ENCODE measurements around the gene CXCL1.

Gene CXCL1

GRCh38 chr4:73839715-73840114 is 29.5 kb upstream of the CXCL1 start:
- TF ChIP-seq TCF12 (IDR thresholded peaks at IDR 0.05; ENCODE audit: low read depth) (no peak), MAX (IDR thresholded peaks at IDR 0.05) (no peak), CREB1 (IDR thresholded peaks at IDR 0.05; ENCODE audit: low read depth) (no peak), FOXM1 (IDR thresholded peaks at IDR 0.05; ENCODE audit: borderline replicate concordance, low read depth) (no peak), EP300 (IDR thresholded peaks at IDR 0.05; ENCODE audit: borderline replicate concordance) (no peak), EGR1 (IDR thresholded peaks at IDR 0.05) (no peak), YY1 (IDR thresholded peaks at IDR 0.05; ENCODE audit: low read depth) (no peak), TEAD4 (IDR thresholded peaks at IDR 0.05) (no peak)
- TF ChIP-seq, protein P1, sequence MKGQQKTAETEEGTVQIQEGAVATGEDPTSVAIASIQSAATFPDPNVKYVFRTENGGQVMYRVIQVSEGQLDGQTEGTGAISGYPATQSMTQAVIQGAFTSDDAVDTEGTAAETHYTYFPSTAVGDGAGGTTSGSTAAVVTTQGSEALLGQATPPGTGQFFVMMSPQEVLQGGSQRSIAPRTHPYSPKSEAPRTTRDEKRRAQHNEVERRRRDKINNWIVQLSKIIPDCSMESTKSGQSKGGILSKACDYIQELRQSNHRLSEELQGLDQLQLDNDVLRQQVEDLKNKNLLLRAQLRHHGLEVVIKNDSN (IDR thresholded peaks at IDR 0.05) = no peak
- TF ChIP-seq, protein P2, sequence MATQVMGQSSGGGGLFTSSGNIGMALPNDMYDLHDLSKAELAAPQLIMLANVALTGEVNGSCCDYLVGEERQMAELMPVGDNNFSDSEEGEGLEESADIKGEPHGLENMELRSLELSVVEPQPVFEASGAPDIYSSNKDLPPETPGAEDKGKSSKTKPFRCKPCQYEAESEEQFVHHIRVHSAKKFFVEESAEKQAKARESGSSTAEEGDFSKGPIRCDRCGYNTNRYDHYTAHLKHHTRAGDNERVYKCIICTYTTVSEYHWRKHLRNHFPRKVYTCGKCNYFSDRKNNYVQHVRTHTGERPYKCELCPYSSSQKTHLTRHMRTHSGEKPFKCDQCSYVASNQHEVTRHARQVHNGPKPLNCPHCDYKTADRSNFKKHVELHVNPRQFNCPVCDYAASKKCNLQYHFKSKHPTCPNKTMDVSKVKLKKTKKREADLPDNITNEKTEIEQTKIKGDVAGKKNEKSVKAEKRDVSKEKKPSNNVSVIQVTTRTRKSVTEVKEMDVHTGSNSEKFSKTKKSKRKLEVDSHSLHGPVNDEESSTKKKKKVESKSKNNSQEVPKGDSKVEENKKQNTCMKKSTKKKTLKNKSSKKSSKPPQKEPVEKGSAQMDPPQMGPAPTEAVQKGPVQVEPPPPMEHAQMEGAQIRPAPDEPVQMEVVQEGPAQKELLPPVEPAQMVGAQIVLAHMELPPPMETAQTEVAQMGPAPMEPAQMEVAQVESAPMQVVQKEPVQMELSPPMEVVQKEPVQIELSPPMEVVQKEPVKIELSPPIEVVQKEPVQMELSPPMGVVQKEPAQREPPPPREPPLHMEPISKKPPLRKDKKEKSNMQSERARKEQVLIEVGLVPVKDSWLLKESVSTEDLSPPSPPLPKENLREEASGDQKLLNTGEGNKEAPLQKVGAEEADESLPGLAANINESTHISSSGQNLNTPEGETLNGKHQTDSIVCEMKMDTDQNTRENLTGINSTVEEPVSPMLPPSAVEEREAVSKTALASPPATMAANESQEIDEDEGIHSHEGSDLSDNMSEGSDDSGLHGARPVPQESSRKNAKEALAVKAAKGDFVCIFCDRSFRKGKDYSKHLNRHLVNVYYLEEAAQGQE (IDR thresholded peaks at IDR 0.05; ENCODE audit: low read depth) = no peak

DNA sequence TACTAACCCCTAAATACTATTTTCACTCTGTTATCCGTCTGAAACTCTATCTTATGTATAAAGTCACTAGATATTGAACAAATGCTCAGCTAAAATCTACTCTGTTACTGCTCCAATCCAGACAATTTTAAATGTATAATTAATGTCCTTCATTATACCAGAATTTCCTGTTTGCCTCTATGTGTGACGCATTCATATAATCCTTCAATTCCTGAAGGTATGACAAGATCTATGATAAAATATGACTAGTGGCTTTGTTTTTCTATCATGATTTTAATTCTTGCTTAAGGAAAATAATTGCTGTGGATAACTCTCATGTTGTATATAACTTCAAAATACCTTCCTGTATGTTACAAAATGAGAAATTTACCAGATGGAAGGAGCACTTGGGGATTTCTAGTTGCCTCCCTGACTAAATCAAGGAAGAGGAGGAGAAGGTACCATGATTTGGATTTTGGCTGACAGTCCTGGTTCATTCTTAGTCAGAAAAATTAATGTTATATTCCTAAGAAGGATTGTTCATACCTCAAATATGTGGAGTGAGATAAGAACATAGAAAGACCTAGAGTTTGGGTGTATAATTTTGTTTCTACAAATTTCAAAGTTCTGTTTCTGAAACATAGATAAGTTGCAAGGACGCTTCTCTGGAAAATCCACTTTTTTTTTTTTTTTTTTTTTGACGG is 27.8 kb upstream of the CXCL1 start:
- TF ChIP-seq TAF1 (IDR thresholded peaks at IDR 0.05; ENCODE audit: low read depth) (no peak), YY1 (IDR thresholded peaks at IDR 0.05; ENCODE audit: low read depth) (no peak), EP300 (IDR thresholded peaks at IDR 0.05; ENCODE audit: borderline replicate concordance) (no peak), ZBTB7A (IDR thresholded peaks at IDR 0.05; ENCODE audit: low read depth) (no peak), MAX (IDR thresholded peaks at IDR 0.05) (no peak), TCF12 (IDR thresholded peaks at IDR 0.05; ENCODE audit: low read depth) (no peak), TEAD4 (IDR thresholded peaks at IDR 0.05) (no peak), FOXM1 (IDR thresholded peaks at IDR 0.05; ENCODE audit: borderline replicate concordance, low read depth) (no peak), EGR1 (IDR thresholded peaks at IDR 0.05) (no peak), RAD21 (IDR thresholded peaks at IDR 0.05; ENCODE audit: low read depth) (no peak), NFIC (IDR thresholded peaks at IDR 0.05) (no peak), CREB1 (IDR thresholded peaks at IDR 0.05; ENCODE audit: low read depth) (no peak), CEBPB (IDR thresholded peaks at IDR 0.05) (no peak)
- TF ChIP-seq, protein P1 (IDR thresholded peaks at IDR 0.05) = no peak
- TF ChIP-seq, protein P2 (IDR thresholded peaks at IDR 0.05; ENCODE audit: low read depth) = no peak

DNA sequence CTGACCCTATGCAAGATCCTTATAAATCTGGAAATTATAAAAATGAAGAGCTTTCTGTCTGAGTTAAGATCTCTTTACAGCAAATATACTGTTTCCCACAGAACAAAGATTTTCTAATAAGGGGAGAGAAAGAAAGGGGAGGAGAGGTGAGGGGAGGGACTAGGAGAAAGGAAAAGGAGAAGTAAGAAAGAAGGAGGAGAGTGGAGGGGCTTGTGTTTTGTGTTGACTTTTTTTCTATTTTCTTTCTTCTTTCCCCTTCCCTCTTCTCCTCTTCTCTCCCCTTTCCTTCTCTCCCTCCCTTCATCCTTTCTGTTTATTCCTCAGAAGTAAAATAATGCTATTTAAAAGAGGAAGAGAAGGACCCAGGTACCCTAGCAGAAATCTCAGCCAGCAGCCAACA is 26.5 kb upstream of the CXCL1 start:
- TF ChIP-seq NFIC (IDR thresholded peaks at IDR 0.05) = no peak
- TF ChIP-seq ZBTB7A (IDR thresholded peaks at IDR 0.05; ENCODE audit: low read depth) = no peak
- no peak for TF ChIP-seq RAD21 (IDR thresholded peaks at IDR 0.05; ENCODE audit: low read depth)
- no peak for TF ChIP-seq EGR1 (IDR thresholded peaks at IDR 0.05)

DNA sequence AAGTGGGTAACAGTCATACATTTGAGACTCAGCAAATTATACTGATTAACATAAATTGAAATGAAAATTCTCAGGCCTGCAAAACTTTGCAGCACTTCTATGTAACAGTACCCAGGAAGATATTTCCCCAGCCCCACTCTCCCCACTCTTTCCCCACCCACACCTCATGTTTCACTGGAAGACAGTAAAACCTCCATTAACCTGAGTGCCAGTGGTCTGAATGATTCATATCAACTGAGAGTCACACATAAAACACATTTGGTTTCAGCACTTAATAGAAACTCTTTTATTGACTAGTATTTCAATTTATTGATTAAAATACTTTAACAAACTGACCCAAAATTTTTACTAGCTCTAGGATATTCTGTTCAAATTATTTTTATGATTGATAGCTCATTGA is 25.8 kb upstream of the CXCL1 start:
- TF ChIP-seq TEAD4 (IDR thresholded peaks at IDR 0.05) = no peak
- no peak for TF ChIP-seq TAF1 (IDR thresholded peaks at IDR 0.05; ENCODE audit: low read depth)

GRCh38 chr4:73844345-73844744 is 24.8 kb upstream of the CXCL1 start:
- no peak for TF ChIP-seq TAF1 (IDR thresholded peaks at IDR 0.05; ENCODE audit: low read depth)
- TF ChIP-seq CEBPB (IDR thresholded peaks at IDR 0.05) = no peak
- no peak for TF ChIP-seq TEAD4 (IDR thresholded peaks at IDR 0.05)
- TF ChIP-seq, protein P2 (IDR thresholded peaks at IDR 0.05; ENCODE audit: low read depth) = no peak
- TF ChIP-seq, protein P1 (IDR thresholded peaks at IDR 0.05) = no peak
- TF ChIP-seq RAD21 (IDR thresholded peaks at IDR 0.05; ENCODE audit: low read depth) = no peak
- no peak for TF ChIP-seq MAX (IDR thresholded peaks at IDR 0.05)
- no peak for TF ChIP-seq EP300 (IDR thresholded peaks at IDR 0.05; ENCODE audit: borderline replicate concordance)
- TF ChIP-seq CREB1 (IDR thresholded peaks at IDR 0.05; ENCODE audit: low read depth) = no peak
- no peak for TF ChIP-seq NFIC (IDR thresholded peaks at IDR 0.05)
- no peak for TF ChIP-seq FOXM1 (IDR thresholded peaks at IDR 0.05; ENCODE audit: borderline replicate concordance, low read depth)
